NCI-H1092 (cell line): ENCODE data around the gene VSNL1.

Experiments used
- DNase-seq: peaks from one replicate; lab custom pipeline; 2025; lab: John Stamatoyannopoulos, UW

The VSNL1 gene

DNA sequence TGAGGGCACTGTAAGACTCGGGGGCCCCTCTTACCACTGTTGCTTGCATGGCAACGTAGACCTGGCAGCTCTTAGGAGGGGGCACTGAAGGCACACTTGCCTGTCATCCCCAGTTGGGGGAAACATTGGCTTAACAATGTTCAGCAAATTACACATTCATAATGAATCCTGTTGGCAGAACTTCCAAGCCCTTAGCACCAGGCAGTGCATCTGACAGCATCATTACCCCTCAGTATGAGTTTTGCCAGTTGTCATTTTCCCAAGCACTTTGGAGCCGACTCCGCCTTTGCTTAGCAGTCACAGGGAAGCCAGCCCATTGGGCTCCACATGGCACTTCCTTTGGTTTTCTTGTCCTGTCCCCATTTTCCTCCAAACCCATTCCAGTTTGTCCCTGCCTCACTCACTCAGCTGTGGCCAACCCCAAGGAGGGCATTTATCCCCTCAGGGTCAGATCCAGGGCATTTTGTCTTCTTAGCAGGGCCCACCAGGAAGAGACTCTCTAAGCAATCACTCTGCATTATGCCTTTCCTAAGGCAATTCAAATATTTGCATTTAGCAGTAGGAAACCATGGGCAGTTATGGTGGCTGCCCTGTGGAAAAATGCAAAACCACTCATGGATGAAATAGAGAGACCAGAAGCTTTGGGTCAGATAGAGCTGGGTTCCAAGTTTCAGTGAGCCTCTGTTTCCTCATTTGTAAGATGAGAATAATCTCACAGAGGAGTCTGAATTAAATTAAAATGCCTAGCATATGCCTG, 73.9 kb downstream of the VSNL1 start:
- DNase-seq: no peak

DNA sequence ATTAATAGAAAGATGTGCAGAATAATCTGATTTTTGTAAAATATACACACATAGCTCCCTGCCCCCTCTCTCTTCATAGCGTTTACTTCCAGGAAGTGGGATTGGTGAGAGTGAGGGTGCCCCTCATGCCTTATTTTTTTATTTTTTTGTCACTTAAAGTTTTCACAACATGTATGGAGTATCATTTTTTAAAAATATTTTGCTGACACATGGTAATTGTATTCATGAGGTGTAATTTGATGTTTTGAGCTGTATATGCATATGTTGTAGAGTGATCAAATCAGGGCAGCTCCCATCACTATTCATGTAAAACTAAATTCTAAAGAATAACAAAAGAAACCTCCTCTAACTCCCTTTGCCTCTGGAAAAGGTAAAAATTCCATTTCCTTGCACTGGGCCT, 74.7 kb downstream of the VSNL1 start:
- no peak for DNase-seq

DNA sequence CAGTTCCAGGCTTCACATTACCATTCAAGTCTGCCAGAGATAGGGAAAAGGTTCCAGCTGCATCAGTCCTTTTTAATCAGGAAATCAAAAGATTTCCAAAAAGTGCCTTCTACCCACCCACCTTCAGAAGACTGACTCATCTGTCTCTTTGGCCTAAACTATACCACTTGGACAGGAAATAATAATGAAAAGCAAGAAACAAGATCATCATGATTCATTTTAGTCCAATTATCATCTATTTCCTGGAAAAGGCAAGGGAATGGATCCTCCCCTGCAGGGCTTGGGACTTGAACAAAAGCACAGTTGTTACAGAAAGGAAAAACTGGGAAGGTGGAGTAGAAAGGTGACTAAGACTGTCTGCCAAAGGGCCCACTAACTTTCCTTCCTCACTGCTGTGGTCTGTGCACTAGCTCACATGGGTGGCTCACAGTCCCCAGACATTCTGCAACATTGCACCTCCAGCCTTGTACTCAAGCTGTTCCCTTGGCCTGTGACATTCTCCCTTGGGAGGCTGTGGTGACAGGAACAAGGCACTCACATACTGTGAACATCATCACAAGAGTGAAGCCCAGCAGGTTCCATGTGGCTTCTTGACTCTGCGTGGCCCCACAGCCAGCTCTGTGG, 75.3 kb downstream of the VSNL1 start:
- DNase-seq: no peak

DNA sequence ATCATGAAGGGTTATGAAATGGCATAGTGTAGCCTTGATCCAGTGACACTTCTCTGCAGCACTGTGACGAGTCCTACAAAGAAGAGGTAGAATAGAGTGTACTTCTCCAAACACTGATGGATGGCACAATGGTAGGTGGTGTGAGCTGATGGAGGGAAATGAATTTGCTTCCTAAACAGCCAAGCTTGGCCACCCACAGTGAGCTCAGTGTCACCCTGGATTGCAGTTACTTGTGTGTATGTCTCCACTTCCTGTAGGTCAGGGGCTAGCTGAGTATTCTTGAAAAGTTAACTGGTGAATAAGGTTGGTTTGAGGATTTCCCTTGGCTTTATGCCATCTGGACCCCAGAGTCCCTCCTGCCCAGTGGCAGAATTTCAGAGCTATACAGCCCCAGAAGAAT, 75.9 kb downstream of the VSNL1 start:
- DNase-seq: no peak

DNA sequence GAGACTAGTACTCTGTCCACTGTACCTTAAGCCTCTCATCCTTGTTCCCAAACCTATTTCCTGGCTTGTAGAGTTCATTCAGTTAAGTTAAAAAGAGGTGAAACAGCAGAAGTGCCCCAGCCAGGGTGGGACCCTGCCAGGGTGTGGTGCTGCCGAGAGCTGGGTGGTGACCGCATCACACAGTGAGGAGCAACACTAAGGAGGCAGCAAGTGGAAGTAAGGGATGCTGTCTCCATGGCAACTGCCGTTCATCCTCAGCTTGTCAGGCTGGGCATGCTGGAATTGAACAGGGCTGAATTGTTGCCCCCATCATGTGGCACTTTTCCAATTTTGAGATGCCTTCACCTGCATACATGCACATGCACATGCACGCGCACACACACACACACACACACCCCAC, 77.0 kb downstream of the VSNL1 start:
- no peak for DNase-seq

DNA sequence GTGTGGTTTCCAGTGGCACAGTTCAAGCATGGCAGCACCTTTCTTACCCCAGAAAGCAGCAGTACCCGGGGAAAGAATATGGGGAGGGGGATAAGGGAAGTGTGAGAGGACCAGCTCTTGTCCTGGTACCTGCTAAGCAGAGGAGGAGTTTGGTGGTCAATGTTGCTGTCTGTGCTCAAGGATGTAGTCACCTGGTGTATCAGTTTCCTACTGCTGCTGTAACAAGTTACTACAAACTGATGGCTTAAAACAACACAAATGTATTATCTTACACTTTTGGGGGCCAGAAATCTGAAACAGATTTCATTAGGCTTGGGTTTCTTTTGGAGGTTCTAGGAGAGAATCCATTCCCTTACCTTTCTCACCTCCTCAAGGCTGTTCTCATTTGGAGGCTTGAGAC, 77.5 kb downstream of the VSNL1 start:
- no peak for DNase-seq

DNA sequence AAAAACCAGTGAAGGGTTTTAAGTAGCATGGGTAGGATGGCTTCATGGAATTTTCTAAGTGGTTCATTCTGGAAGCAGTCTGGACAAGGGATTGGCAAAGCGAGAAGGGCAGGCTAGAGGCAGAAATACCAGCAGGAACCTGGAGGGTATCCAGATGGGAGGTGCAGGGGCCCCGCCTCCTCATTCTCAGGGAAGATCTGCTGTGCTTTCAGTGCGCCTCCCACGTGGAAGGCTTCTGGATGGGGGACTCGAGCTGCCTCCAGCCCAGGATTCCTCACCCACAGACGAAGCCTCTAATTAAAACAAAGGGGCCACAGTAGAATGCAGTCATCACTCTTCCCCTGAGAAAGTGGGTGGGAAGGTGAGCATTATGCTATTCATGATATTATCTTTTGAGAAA, 79.8 kb downstream of the VSNL1 start:
- no peak for DNase-seq

DNA sequence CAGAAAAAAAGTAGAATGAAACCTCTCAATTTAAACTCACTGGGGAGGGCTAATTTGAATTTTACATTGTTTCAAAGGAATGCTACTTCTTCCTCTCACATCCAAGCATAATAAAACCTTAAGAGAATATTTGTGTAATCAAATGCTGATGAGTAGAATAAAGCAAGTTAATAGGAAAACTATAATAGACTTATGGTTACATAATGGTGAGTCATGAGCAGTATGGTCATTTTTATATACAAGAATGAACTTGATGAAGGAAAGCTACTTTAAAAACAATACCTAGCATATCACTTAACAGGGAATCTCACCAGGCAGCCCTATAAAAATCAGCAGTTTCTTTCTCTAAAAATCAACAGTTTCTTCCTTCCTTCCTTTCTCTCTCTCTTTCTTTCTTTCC, 80.3 kb downstream of the VSNL1 start:
- DNase-seq: no peak

DNA sequence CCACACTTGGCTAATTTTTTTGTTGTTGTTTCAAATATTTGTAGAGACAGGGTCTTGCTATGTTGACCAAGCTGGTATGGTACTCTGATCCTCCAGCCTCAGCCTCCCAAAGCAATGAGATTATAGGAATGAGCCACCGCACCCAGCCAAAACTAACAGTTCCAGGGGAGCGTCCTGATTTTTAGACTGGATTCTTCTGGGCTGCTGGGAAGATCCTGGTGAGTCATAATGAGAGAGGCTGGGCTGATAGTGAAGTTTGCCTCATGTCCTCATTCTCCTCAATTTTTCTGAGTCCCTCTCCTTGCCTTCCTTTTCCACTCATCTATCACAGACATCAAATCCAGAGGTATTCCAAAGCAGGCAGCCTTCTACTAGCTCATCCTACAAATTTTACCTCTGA, 81.3 kb downstream of the VSNL1 start:
- no peak for DNase-seq

DNA sequence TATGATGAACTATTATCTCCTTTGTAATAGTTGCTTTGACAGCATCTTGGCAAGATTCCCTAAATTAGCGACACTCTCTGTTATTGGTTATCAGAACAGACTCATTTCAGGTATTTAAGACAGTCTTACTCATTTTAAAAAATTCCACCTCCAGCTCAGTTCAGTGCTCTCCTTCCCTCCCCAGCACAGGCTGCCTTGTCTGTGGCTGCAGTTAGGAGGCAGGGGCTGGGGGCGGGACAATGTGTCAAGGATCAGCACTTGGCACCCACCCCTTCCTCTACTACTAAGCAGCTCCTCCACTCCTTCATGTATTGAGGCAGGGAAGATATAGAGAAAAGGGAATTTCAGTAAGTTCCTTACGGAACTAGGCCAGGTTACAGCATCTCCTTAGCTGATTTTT, 85.0 kb downstream of the VSNL1 start:
- no peak for DNase-seq

DNA sequence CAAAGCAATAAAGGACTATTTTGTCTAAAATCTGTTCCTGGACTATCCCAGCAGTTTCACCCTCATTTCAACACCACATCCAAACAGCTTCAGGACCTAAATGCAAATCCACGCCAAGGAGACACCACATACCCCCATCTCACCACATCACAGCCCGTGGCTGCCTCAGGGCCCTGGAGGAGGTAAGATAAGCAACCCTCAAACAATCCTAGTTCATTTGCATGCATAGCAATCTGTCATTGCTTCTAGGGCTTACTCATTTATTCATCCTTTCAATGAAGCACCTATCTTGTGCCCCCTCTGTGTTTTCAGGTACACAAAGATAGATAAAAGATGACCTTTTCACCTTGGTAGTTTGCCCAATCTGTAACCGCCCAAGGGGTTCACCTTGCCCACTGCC, 86.5 kb downstream of the VSNL1 start:
- no peak for DNase-seq

DNA sequence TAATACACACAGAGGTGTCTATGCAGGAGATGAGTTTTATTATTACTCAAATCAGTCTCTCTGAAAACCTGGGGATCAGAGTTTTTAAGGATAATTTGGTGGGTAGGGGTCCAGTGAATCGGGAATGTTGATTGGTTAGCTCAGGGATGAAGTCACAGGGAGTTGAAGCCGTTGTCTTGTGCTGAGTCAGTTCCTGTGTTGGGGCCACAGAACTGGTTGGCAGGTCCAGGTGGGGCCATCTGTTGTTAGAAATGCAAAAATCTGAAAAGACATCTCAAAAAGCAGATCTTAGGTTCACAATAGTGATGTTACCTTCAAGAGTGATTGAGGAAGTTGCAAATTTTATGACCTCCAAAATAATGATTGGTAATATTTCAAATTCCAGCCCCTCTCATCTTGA, 86.9 kb downstream of the VSNL1 start:
- no peak for DNase-seq

DNA sequence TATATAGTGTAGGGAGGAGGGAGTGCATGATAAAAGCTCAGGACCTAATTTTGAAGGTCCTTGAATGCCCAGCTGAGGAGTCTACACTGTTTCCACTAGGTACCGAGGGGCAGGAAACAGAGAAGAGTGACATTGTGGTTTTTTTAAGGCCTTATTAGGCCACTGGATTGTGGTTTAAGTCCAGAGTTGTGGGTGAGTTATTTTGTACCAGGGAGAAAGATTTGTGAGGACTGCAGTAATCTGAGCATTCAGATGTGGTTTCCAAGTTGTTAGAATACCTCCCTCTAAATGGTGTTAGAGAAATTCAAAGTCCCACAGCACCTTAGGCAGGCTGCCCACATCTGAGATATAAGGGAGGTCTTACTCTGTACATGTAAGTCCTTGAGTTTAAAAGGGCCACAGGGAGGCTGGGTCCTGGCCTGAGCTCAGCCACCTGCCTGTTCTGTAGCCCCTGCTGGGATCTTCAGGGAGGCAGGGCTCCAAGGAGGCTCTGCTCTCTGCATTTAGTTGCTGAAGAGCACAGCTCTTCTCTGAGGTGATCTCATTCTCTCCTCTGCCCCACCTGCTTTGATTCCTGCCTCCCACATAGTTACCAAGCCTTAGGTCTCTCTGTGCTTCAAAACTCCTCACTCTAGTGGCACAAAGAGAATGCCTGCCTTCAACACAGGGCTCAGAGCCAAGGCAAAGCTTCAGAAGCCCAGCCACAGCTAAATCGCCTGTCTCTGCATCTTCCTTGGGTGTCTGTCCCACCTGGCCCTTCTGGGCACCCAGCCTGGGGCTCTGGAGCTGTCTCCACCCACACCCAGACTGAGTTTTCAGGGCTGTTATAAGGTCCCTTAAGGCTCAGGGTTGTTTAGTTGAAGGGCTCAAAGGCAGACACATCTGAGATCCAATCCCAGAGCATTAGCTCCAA, 88.1 kb downstream of the VSNL1 start:
- no peak for DNase-seq

DNA sequence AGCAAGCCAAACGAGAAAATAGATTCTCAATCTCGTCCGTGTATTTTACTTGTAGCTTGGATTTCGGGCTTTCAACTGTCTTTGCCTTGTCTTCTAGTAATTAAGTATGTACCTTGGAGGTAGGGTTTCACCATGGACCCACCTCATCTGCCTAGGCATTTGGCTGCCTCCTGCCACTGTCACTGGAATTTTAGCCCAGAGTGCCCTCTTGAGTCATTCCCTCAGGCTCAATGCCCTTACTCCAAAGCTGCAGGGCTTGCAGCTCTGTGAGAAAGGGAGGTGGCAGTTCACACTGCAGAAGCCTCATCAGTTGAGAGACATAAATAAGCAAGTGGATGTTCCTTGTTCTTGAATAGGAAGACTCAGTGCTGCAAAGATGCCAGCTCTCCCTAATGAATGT, 89.6 kb downstream of the VSNL1 start:
- no peak for DNase-seq

DNA sequence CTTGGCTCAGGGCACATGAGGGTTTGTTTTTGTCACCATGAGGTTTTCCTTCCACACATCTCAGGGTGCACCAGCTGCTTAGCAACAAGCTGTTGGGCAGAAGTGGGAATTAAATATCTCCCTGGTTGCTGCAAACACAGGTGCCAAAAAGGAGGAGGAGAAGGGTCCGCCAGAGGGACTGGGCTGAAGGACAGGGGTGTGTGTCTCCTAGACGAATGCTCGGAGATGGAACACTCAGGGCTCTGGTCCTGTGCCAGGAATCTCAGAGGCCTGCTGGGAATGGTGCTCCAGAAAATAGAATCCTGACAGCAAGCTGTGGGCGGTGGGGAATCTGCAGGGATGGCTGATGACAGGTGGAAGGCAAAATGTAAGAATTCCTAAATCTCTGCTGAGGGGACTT, 94.5 kb downstream of the VSNL1 start:
- no peak for DNase-seq

DNA sequence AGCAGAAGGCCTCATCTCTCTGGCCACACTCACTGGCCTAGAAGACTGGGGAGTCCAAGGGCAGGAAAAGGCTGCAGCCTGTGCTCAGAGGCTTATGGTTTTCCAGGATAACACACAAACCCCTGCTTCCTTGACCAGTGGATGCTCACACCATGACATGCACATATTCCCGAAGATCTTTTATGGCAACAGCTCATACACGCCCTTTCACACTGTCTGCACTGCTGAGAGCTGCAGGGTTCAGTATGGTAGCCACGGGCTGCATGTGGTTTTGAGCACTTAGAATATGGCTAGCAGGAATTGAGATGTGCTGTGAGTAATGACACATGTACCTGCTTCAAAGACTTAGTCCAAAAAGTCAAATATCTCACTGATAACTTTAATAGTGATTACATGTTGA, 95.8 kb downstream of the VSNL1 start:
- DNase-seq: no peak

DNA sequence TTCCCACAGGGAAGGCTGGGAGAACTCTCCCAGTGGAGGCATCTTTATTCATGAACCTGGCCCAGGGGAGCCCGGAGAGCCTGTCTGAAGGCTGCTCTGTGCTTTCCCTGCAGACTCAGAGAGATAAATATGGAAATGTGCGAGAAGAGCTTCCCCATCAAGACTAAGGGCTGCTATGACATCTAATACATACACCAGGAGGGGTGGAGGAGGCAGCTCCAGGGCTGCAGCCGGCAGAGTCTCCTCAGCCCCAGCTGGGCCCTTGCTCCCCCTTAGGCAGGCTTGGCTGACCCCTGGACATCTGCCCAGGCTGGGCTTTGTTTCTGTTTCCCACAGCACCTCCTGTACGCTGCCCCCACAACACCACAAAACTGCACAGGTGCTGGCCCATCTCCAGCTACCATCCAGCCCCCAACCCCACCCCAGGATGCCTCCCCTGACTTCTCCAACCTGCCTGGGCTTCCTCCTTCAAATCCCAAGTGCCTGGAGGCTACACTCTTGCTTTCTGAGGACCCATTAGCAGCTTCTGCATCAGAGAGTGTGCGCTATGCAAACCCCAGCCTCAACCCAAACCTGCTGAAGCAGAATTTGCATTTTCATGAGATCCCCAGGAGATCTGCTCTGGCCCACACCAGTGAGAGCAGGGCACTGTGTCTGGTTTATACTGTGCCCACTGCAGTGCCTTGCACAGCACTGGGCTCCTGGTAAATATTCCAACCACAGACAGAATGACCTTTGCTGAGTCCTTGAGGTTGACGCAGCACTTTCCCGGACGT, 96.8 kb downstream of the VSNL1 start:
- no peak for DNase-seq

DNA sequence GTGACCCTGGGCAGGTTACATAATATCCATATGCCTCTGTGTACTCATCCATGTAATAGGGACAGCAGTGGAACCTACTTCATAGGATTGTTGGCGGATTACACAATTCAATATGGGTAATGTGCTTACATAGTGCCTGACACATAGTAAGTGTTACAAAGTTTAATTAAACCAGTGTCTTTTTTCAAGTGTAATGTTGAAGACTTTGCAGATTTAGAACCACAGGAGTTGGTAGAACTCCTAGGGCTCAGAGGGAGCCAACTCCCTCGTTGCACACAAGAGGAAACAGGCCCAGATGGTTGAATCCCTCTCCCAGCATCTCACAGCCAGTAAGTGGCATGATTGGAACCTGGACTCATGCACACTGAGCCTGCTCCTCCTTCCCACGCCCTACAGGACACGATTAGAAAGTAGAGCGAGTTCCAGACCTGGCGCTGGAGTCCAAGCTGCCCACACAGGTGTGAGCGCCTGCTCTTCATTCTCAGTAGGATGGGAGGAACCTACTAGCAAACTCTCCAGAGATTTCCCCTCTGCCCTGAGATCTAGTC, 97.8 kb downstream of the VSNL1 start:
- no peak for DNase-seq

DNA sequence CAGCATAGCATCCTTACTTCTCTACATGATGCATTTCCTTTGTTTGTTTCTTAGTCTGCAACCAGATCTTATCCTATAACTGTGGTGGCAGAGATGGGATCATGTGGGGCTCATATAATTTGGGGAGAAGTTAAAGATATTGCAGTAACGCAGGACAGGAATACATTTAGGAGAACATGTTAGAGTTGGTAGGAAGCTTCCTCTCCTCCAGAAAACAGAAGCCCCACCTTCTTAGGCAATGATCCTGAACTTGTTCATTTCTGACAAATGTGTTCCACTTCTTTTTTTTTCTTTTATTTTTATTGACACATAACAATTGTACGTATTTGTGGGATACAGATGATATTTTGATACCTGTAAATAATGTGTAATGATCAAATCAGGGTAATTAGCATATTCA, 99.9 kb downstream of the VSNL1 start:
- DNase-seq: no peak

DNA sequence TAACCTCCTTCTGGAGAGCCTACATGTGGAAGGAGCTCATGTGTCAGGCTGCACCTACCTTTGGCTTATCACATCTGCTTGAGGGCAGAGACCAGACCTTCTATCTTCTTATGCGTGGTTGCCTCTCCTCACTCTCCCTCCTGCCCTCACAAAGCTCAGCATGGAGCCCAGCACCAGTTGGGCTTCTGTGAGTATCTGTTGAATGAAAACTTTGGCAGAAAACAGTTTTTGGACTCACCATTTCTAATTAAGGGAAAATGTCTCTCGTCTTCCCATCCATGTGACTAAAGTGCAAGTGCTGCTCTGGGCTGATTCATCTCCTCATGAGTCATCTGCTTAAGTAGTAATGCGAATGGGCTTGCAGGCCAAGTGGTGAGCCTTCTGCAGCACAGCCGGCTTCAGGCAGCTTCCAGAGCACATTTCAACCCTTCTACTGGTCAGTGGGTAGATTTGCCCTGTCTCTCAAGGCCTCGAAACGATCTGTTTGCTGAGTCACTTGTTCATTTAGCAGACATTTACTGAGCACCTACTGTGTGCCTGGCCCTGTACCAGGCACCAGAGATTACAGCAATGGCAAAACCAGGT, 102.6 kb downstream of the VSNL1 start:
- no peak for DNase-seq

DNA sequence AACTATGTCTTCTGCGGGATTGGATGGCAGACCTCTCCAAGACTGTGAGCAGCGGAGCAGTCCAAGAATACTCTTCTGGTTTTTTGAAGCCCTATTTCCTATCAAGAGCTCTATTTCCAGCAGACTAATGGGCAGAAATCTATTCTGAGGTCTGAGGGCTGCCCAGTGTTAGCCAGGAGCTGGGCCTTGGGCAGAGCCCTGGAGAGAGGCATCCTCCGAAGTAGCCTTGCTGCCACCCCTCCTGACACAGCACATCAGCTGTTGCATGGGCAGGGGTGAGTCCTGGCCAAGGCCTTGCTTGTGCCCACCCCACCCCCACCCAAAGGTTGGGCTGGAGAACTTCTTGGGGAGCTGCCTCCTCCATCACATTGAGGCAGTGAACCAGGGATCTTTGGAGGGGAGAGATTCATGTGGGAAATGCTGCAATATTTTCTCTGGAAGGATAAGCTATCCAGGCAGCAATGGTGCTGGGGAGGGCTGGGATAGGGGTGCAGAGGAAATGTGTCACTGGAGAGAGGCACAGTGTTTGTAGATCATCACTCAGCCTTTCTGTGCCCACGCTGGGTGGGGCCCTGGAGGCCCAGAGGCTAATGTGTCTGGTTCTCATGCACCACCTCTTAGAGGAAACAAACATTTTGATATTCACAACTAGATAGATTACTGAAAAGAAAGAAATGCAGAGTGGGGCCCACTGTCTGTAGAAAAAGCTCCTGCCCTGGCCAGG, 104.7 kb downstream of the VSNL1 start:
- no peak for DNase-seq
